Vagina (tissue), 2 donors: Measurements from ENCODE around the gene C1QTNF5. TPM values are rescaled to one million over a fixed set of nuclear protein-coding genes. Genes with fewer than 3 reads are reported as not detected.

Experiments
- DNase-seq, 2 donors: peaks; one replicate each; pipeline ENCODE4 v3.0.0-alpha.2; 2017; ENCODE audit errors: extremely low spot score in 2 of 2
- H3K27ac ChIP-seq: fragments of 200-600 bp; sonication (generic); one replicate; pipeline ENCODE4 v1.5.1; 2019
- H3K27me3 ChIP-seq: fragments of 200-600 bp; sonication (generic); one replicate; pipeline ENCODE4 v1.5.1; 2019
- H3K36me3 ChIP-seq, 2 donors: fragments of 200-600 bp; sonication (generic); one replicate each; pipeline ENCODE4 v1.5.1; 2017 to 2019
- H3K4me1 ChIP-seq: fragments of 200-600 bp; sonication (generic); one replicate; pipeline ENCODE4 v1.5.1; 2019
- H3K4me3 ChIP-seq, 2 donors: fragments of 200-600 bp; sonication (generic); 1 replicate in 1 of 2; 2 replicates in 1 of 2; pipeline ENCODE4 v1.5.1; 2016 to 2019
- H3K9me3 ChIP-seq: fragments of 200-600 bp; sonication (generic); one replicate; pipeline ENCODE4 v1.5.1; 2019
- POLR2A ChIP-seq, 2 donors: fragments of 450-650 bp; IDR thresholded peaks; one replicate each; pipeline ENCODE4 v1.6.1; 2017; ENCODE audit warnings: antibody characterized with exemption in 2 of 2, mild to moderate bottlenecking in 2 of 2, moderate library complexity in 2 of 2
- POLR2AphosphoS5 ChIP-seq, 2 donors: sonication (generic); formaldehyde crosslinking; IDR thresholded peaks; one replicate each; pipeline ENCODE4 v1.9.0; 2017; ENCODE audit warnings: antibody characterized with exemption in 2 of 2, mild to moderate bottlenecking in 2 of 2, low read depth in 1 of 2; ENCODE audit not compliant: insufficient read depth in 1 of 2
- intact Hi-C: fragments of 100-400 bp; cut with DNase I; formaldehyde crosslinking; loops from one replicate; pipeline ENCODE4 v1.15.1; 2023
- total RNA-seq: library from RNA; depleted of rRNA; stranded (reverse); fragments of >200 nt; gene quantifications from one replicate; pipeline ENCODE4 v1.2.3, GENCODE V29; 2016
- TF ChIP-seq, protein P1 (sequence below), 3 experiments: fragments of 450-650 bp in 2 of 3; fragments of 200-600 bp in 1 of 3; sonication (generic) in 1 of 3; IDR thresholded peaks; one replicate each; pipeline ENCODE4 v1.5.1; 2017 to 2019; ENCODE audit warnings: antibody characterized with exemption in 3 of 3, mild to moderate bottlenecking in 2 of 3, moderate library complexity in 2 of 3

The C1QTNF5 gene
- total RNA-seq, 1 donor from 2014 or later = 32.2 TPM

DNA sequence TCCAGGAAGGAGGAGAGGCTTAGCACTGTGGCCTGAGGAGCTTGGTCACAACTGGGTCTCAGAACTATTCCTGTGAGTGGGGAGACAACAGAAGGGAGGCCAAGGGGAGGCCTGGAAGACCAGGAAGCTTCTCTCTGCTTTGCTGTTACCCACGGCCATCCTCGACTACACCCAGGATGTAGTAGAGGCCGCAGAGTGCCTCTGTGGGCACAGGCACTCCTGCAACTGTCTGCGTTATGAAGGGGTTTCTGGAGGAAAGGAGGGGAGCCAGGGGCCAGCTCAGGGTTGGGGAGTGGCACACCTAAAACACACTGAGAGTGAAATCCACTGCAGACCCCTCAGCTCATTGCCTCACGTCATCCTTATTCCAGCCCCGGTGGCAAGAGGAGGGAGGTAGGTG, 9.6 kb upstream of the C1QTNF5 start:
- TF ChIP-seq, protein P1, sequence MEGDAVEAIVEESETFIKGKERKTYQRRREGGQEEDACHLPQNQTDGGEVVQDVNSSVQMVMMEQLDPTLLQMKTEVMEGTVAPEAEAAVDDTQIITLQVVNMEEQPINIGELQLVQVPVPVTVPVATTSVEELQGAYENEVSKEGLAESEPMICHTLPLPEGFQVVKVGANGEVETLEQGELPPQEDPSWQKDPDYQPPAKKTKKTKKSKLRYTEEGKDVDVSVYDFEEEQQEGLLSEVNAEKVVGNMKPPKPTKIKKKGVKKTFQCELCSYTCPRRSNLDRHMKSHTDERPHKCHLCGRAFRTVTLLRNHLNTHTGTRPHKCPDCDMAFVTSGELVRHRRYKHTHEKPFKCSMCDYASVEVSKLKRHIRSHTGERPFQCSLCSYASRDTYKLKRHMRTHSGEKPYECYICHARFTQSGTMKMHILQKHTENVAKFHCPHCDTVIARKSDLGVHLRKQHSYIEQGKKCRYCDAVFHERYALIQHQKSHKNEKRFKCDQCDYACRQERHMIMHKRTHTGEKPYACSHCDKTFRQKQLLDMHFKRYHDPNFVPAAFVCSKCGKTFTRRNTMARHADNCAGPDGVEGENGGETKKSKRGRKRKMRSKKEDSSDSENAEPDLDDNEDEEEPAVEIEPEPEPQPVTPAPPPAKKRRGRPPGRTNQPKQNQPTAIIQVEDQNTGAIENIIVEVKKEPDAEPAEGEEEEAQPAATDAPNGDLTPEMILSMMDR (IDR thresholded peaks at IDR 0.05) = no peak
- TF ChIP-seq POLR2A (IDR thresholded peaks at IDR 0.05) = no peak
- no peak for TF ChIP-seq POLR2AphosphoS5 (IDR thresholded peaks at IDR 0.05; ENCODE audit: insufficient read depth in 1 of 2, low read depth in 1 of 2)
- Histone ChIP-seq H3K9me3 (no peaks in the 10 kb centered on the region), H3K36me3 (no peaks in the 10 kb centered on the region), H3K27me3 (no peaks in the 10 kb centered on the region), H3K27ac (no peak overlapping the region), H3K4me1 (peaks cover 7% of the 10 kb centered on the region), H3K4me3 (no peak overlapping the region)
- DNase-seq = no peak
- intact Hi-C loops = no loop called here

DNA sequence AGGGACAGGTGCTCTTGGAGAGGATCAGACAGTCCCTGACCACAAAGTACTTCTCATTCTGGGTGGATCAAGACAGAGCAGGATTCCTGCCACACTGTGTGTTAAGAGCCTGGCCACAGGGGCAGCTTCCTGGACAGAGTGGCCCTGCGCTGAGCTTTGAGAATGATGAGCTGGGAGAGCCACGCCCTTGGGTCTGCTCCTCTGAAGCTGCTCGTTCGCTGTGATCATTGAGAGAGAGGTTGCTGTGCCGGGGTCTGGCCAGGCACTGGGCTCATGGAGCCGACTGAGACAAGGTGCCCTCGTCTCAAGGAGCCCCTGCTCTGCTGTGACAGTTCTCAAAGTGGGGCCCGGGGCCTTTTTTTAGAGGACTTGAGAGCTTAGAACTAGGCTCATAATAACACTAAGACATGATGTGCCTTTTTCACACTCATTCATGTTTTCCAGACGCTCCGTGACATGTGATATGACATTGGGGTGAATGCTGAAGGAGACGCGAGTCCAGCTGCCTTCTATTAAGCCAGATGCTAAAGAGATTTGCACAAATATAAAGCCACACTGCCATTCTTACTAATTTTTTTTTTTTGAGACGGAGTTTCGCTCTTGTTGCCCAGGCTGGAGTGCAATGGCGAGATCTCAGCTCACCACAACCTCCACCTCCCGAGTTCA, 7.4 kb upstream of the C1QTNF5 start:
- H3K9me3 ChIP-seq = no peaks in the 10 kb centered on the region
- no peak overlapping the region for H3K27ac ChIP-seq
- H3K36me3 ChIP-seq = no peaks in the 10 kb centered on the region
- TF ChIP-seq POLR2AphosphoS5 (IDR thresholded peaks at IDR 0.05; ENCODE audit: insufficient read depth in 1 of 2, low read depth in 1 of 2) (no peak), POLR2A (IDR thresholded peaks at IDR 0.05) (no peak)
- TF ChIP-seq, protein P1 (IDR thresholded peaks at IDR 0.05) = no peak
- DNase-seq = no peak
- no peaks in the 10 kb centered on the region for H3K27me3 ChIP-seq
- intact Hi-C loops = no loop called here
- no peak overlapping the region for H3K4me3 ChIP-seq
- H3K4me1 ChIP-seq = peaks cover 3% of the 10 kb centered on the region

DNA sequence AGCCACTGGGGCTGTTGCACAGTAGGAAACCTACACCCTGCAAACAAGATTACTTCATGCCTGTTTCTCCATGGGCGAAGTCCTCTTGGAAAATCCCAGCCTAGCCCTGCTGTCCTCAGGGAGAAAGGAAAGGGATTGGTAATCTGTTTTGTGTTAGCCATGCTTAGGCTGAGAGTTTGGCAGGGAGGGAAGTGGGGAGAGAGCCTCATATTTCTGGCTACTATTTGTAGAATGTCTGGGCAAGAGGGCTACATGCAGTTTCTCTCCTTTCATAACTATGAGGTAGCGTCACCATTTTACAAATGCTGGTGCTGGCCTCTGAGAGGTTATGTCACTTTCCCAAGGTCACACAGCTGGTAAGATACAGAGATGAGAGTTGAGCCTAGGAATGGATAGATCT, 6.6 kb upstream of the C1QTNF5 start:
- no peak for DNase-seq
- H3K4me1 ChIP-seq = no peaks in the 10 kb centered on the region
- TF ChIP-seq POLR2A (IDR thresholded peaks at IDR 0.05) = no peak
- no peak for TF ChIP-seq POLR2AphosphoS5 (IDR thresholded peaks at IDR 0.05; ENCODE audit: insufficient read depth in 1 of 2, low read depth in 1 of 2)
- TF ChIP-seq, protein P1 (IDR thresholded peaks at IDR 0.05) = no peak
- H3K27ac ChIP-seq = no peak overlapping the region
- intact Hi-C loops = no loop called here
- H3K9me3 ChIP-seq = no peaks in the 10 kb centered on the region
- no peaks in the 10 kb centered on the region for H3K36me3 ChIP-seq
- no peak overlapping the region for H3K4me3 ChIP-seq
- H3K27me3 ChIP-seq = no peaks in the 10 kb centered on the region

DNA sequence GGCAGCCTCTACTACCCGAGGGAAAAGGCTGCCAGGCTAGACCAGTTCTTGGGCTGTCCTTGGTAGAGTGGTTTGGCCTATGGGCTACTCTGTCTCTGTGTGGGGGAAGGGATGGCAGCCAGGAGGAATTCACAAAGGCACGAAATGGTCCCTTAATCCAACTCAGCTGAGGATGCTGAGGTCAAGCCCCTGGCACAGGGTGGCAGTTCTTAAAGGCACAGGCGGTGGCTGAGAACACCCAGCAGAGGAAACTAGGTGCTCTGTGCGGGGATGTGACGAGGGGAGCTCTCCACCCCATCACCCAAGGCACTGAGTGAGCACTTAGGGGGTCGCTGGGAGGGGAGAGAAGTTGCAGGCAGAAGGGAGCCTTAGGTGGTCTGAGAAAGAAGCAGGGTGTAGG, 5.9 kb upstream of the C1QTNF5 start, which contains the start of gene MFRP:
Gene MFRP, minus strand, starts transcription at position 101 of the 400 bp plus-strand sequence. CDS start 192 bp downstream, outside the sequence.
- Histone ChIP-seq H3K4me1 (peaks cover under 1% of the 10 kb centered on the region), H3K4me3 (no peak within 1 kb of the TSS), H3K36me3 (no peaks in the 10 kb centered on the region), H3K27ac (no peak within 1 kb of the TSS), H3K9me3 (no peaks in the 10 kb centered on the region), H3K27me3 (no peaks in the 10 kb centered on the region)
- DNase-seq = no peak
- intact Hi-C loops = no loop called here
- no peak for TF ChIP-seq POLR2AphosphoS5 (IDR thresholded peaks at IDR 0.05; ENCODE audit: insufficient read depth in 1 of 2, low read depth in 1 of 2)
- TF ChIP-seq POLR2A (IDR thresholded peaks at IDR 0.05) = no peak
- TF ChIP-seq, protein P1 (IDR thresholded peaks at IDR 0.05) = no peak

DNA sequence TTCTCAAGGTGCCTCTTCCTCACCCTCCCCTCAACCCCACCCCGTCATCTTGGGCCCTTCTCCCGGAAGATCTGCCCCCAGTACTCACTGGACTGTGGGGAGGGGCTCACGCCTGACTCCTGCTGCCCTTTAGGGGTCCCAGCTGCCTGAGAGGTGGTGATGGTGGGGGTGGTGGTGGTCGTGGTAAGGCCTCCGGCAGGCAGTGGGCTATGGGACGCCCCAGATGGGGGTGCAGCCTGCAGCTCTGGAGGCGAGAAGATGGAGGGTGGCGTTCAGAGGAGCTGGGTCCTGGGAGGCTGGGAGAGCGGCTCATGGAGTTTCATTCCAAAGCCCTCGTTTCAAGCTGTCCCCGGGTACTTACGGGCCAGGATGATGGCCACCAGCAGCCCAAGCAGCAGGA, 5.0 kb upstream of the C1QTNF5 start:
- no peaks in the 10 kb centered on the region for H3K27me3 ChIP-seq
- peaks cover 10% of the 10 kb centered on the region for H3K4me1 ChIP-seq
- no peaks in the 10 kb centered on the region for H3K9me3 ChIP-seq
- H3K27ac ChIP-seq = no peak overlapping the region
- no peak for DNase-seq
- TF ChIP-seq, protein P1 (IDR thresholded peaks at IDR 0.05) = no peak
- TF ChIP-seq POLR2A (IDR thresholded peaks at IDR 0.05) (no peak), POLR2AphosphoS5 (IDR thresholded peaks at IDR 0.05; ENCODE audit: insufficient read depth in 1 of 2, low read depth in 1 of 2) (no peak)
- H3K4me3 ChIP-seq = no peak overlapping the region
- no peaks in the 10 kb centered on the region for H3K36me3 ChIP-seq
- intact Hi-C loops = no loop called here
